Lower lobe of right lung (tissue), 2 donors: ENCODE measurements around the gene SLC28A1. TPM values are rescaled to one million over a fixed set of nuclear protein-coding genes. Genes with fewer than 3 reads are reported as not detected.

ENCODE experiments used
- ATAC-seq, 2 donors: fragments of 200-7000 bp; cut with Tn5 transposase; one replicate each; pipeline ENCODE4 v1.9.1; 2020 to 2022; ENCODE audit warnings: mild to moderate bottlenecking in 2 of 2, moderate library complexity in 2 of 2
- DNase-seq: peaks from one replicate; pipeline ENCODE4 v3.0.0-alpha.2; 2020
- H3K27ac ChIP-seq: fragments of 200-600 bp; one replicate; pipeline ENCODE4 v1.8.0; 2022
- H3K27me3 ChIP-seq: fragments of 200-600 bp; one replicate; pipeline ENCODE4 v1.8.0; 2022; ENCODE audit warnings: low read depth
- H3K36me3 ChIP-seq: fragments of 200-600 bp; one replicate; pipeline ENCODE4 v1.8.0; 2022; ENCODE audit warnings: mild to moderate bottlenecking
- H3K4me1 ChIP-seq: fragments of 200-600 bp; one replicate; pipeline ENCODE4 v1.8.0; 2022
- H3K4me3 ChIP-seq: fragments of 200-600 bp; one replicate; pipeline ENCODE4 v1.8.0; 2022; ENCODE audit warnings: mild to moderate bottlenecking
- H3K9me3 ChIP-seq: fragments of 200-600 bp; one replicate; pipeline ENCODE4 v1.8.0; 2022
- CTCF ChIP-seq: fragments of 200-600 bp; IDR thresholded peaks from one replicate; pipeline ENCODE4 v1.8.0; 2022; ENCODE audit warnings: antibody characterized with exemption, mild to moderate bottlenecking
- intact Hi-C: fragments of 100-400 bp; cut with DNase I; formaldehyde crosslinking; loops from one replicate; pipeline ENCODE4 v1.11.0; 2022
- total RNA-seq: library from RNA; stranded (reverse); fragmentation: NEBNext Ultra II Directional; extraction: Animal tissue kit (Norgen Biotek cat#: 25700); gene quantifications from one replicate; pipeline ENCODE4 v1.2.1, GENCODE V29; 2021
- donor health status: DM: no; HTN: yes; CAD: no; lungs with severe emphysema.

SLC28A1 gene
- total RNA-seq, 1 donor from 2014 or later = not detected

- H3K9me3 ChIP-seq = peaks cover 4% of the 10 kb centered on the region
- no peaks in the 10 kb centered on the region for H3K27me3 ChIP-seq
- no peaks in the 10 kb centered on the region for H3K36me3 ChIP-seq
- ATAC-seq = no peak
- H3K4me3 ChIP-seq = no peak overlapping the region
- no peak overlapping the region for H3K27ac ChIP-seq
- intact Hi-C loops = no loop called here
- TF ChIP-seq CTCF = no peak
- no peaks in the 10 kb centered on the region for H3K4me1 ChIP-seq
- DNase-seq = no peak
Measured at GRCh38 chr15:84898761-84899160, 14.3 kb downstream of the SLC28A1 start.

DNA sequence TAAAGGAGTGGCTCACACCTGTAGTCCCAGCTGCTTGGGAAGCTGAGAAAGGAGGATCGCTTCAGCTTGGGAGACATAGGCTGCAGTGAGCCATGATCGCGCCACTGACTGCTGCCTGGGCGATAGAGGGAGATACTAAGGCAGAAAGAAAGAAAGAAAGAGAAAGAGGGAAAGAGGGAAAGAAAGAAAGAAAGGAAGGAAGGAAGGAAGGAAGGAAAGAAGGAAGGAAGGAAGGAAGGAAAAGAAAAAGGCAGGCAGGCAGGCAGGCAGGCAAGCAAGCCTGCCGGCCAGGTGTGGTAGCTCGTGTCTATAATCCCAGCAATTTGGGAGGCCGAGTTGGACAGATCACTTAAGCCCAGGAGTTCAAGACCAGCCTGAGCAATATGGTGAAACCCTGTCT lies 15.3 kb downstream of the SLC28A1 start:
- Histone ChIP-seq H3K4me3 (no peak overlapping the region), H3K27ac (no peak overlapping the region), H3K36me3 (no peaks in the 10 kb centered on the region), H3K27me3 (no peaks in the 10 kb centered on the region), H3K9me3 (peaks cover 4% of the 10 kb centered on the region), H3K4me1 (no peaks in the 10 kb centered on the region)
- no peak for ATAC-seq
- TF ChIP-seq CTCF = no peak
- intact Hi-C loops = no loop called here
- no peak for DNase-seq

DNA sequence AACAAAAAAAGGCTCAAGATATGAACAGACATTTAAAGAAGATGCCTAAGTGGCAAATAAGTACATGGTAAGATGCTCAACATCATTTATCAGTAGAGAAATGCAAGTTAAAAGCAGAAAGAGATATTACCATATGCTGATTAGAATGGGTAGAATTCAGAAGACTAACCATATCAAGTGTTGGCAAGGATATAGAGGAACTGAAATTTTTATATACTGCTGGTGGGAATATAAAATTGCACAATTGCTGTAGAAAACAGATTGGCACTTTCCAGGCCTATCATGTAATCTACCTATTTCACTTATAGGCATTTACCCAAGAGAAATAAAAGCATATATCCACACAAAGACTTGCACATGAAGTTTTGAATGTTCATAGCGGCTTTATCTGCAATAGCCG lies 17.1 kb downstream of the SLC28A1 start:
- Histone ChIP-seq H3K9me3 (peaks cover 4% of the 10 kb centered on the region), H3K27me3 (no peaks in the 10 kb centered on the region), H3K4me1 (no peaks in the 10 kb centered on the region), H3K27ac (no peak overlapping the region), H3K4me3 (no peak overlapping the region), H3K36me3 (no peaks in the 10 kb centered on the region)
- intact Hi-C loops = no loop called here
- no peak for DNase-seq
- TF ChIP-seq CTCF = no peak
- no peak for ATAC-seq

DNA sequence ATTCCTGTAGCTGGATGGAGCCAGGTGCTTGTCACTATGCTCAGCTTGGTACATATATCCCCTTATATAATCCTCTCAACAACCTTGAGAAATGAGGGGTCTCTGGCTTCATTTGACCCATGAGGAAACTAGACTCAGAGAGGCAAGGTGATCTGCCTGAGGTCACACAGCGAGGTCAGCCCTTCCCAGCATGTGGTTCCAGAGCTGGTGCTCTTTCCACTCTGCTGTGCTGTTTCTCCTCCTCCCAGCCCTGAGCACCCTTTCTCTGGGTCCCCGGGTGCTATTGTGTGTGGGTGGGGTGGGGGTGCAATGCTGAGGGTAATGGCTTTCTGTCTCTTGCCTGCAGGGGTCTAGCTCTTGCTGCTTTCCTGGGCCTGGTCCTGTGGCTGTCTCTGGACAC lies 19.3 kb downstream of the SLC28A1 start:
- no peaks in the 10 kb centered on the region for H3K27me3 ChIP-seq
- DNase-seq = no peak
- H3K4me1 ChIP-seq = no peaks in the 10 kb centered on the region
- ATAC-seq = no peak
- no peak overlapping the region for H3K4me3 ChIP-seq
- no peaks in the 10 kb centered on the region for H3K36me3 ChIP-seq
- no peak overlapping the region for H3K27ac ChIP-seq
- TF ChIP-seq CTCF = no peak
- H3K9me3 ChIP-seq = peaks cover 4% of the 10 kb centered on the region
- intact Hi-C loops = no loop called here

- Histone ChIP-seq H3K4me3 (no peak overlapping the region), H3K36me3 (no peaks in the 10 kb centered on the region), H3K27me3 (no peaks in the 10 kb centered on the region), H3K27ac (no peak overlapping the region), H3K9me3 (peaks cover 4% of the 10 kb centered on the region), H3K4me1 (no peaks in the 10 kb centered on the region)
- TF ChIP-seq CTCF = no peak
- DNase-seq (no peak), ATAC-seq (no peak)
- intact Hi-C loops = no loop called here
Measured at GRCh38 chr15:84904419-84904818, 20.0 kb downstream of the SLC28A1 start.
